B cell (primary cell): ENCODE measurements around the gene TUBA4A. TPM values are rescaled to one million over a fixed set of nuclear protein-coding genes. Genes with fewer than 3 reads are reported as not detected.
A peak's percentile ranks its signal among the peaks of the same experiment; 100 is the strongest.

Experiments used
- ATAC-seq: fragments of 200-7000 bp; cut with Tn5 transposase; one replicate; pipeline ENCODE4 v1.10.0; 2021; ENCODE audit warnings: low read depth, mild to moderate bottlenecking, moderate number of reproducible peaks, moderate library complexity
- CTCF ChIA-PET: fragments of 350-600 bp; sonication (Branson Sonifier 250); formaldehyde crosslinking; loops from one replicate; lab custom pipeline; 2021; ENCODE audit warnings: antibody characterized with exemption, inconsistent platforms; lab: Charles Lee
- POLR2A ChIA-PET: fragments of 350-600 bp; sonication (Branson Sonifier 250); formaldehyde crosslinking; loops from one replicate; lab custom pipeline; 2021; ENCODE audit warnings: antibody characterized with exemption; lab: Charles Lee
- DNase-seq: peaks from one replicate; pipeline ENCODE4 v3.0.0; 2013
- H2AFZ ChIP-seq: 2 replicates; pipeline ENCODE4 v1.6.1; 2012; ENCODE audit warnings: mild to moderate bottlenecking, low read depth, low read length; ENCODE audit not compliant: insufficient read depth, poor library complexity, severe bottlenecking
- H3K27ac ChIP-seq, 2 donors: 1 replicate in 1 of 2; 2 replicates in 1 of 2; pipeline ENCODE4 v1.5.1; 2012 to 2013; ENCODE audit warnings: low read length in 2 of 2, mild to moderate bottlenecking in 2 of 2, moderate library complexity in 1 of 2
- H3K27me3 ChIP-seq, 4 experiments: fragments of 200-600 bp in 1 of 4; sonication (generic) in 1 of 4; replicated peaks in 1 of 4; 1 replicate in 2 of 4; 2 replicates in 2 of 4; pipeline versions ENCODE4 v1.6.1 to v1.7.0; 2013 to 2016; ENCODE audit warnings: low read length in 3 of 4, mild to moderate bottlenecking in 2 of 4, mixed read lengths in 1 of 4, moderate library complexity in 1 of 4; ENCODE audit not compliant: insufficient read depth in 4 of 4, control insufficient read depth in 3 of 4; ENCODE audit errors: control extremely low read depth in 1 of 4
- H3K36me3 ChIP-seq, 2 experiments: replicated peaks in 1 of 2; 1 replicate in 1 of 2; 2 replicates in 1 of 2; pipeline versions ENCODE4 v1.6.1 to v1.7.1; 2013; ENCODE audit warnings: low read length in 1 of 2; ENCODE audit not compliant: insufficient read depth in 2 of 2, control insufficient read depth in 1 of 2; ENCODE audit errors: control extremely low read depth in 1 of 2, extremely low read depth in 1 of 2
- H3K4me1 ChIP-seq, 2 donors: fragments of 200-600 bp in 1 of 2; sonication (generic) in 1 of 2; 1 replicate in 1 of 2; 2 replicates in 1 of 2; pipeline versions ENCODE4 v1.5.1 to v1.6.1; 2013 to 2017; ENCODE audit warnings: low read length in 2 of 2; ENCODE audit not compliant: control insufficient read depth in 2 of 2, insufficient read depth in 2 of 2
- H3K4me2 ChIP-seq: replicated peaks from 2 replicates; pipeline ENCODE3; 2012; ENCODE audit warnings: mild to moderate bottlenecking, low read depth, low read length; ENCODE audit not compliant: poor library complexity, severe bottlenecking
- H3K4me3 ChIP-seq, 5 experiments: fragments of 200-600 bp in 1 of 5; sonication (generic) in 1 of 5; 1 replicate in 3 of 5; 2 replicates in 2 of 5; pipeline versions ENCODE4 v1.5.1 to v1.7.0; 2011 to 2016; ENCODE audit warnings: low read length in 4 of 5, mild to moderate bottlenecking in 4 of 5, low read depth in 2 of 5, control low read depth in 1 of 5, moderate library complexity in 1 of 5; ENCODE audit not compliant: insufficient read depth in 1 of 5; ENCODE audit errors: control extremely low read depth in 1 of 5, extremely low read depth in 1 of 5
- H3K79me2 ChIP-seq: fragments of 200-600 bp; sonication (generic); one replicate; pipeline ENCODE4 v1.6.0; 2016; ENCODE audit warnings: low read length; ENCODE audit not compliant: control insufficient read depth, insufficient read depth
- H3K9ac ChIP-seq: fragments of 200-600 bp; sonication (generic); 2 replicates; pipeline ENCODE4 v1.6.1; 2017; ENCODE audit warnings: mild to moderate bottlenecking, low read length, moderate library complexity
- H3K9me3 ChIP-seq, 3 donors: one replicate each; pipeline versions ENCODE4 v1.6.1 to v1.7.1; 2013; ENCODE audit warnings: low read length in 2 of 3; ENCODE audit not compliant: control insufficient read depth in 2 of 3, insufficient read depth in 1 of 3; ENCODE audit errors: control extremely low read depth in 1 of 3
- H4K20me1 ChIP-seq: 2 replicates; pipeline ENCODE4 v1.6.0; 2012; ENCODE audit warnings: mild to moderate bottlenecking, low read length; ENCODE audit not compliant: insufficient read depth, control insufficient read depth, poor library complexity, severe bottlenecking
- H3K27ac Mint-ChIP-seq: one replicate; pipeline ENCODE4 v1.8.0; 2021; ENCODE audit warnings: mixed read lengths
- H3K27me3 Mint-ChIP-seq: one replicate; pipeline ENCODE4 v1.8.0; 2021; ENCODE audit warnings: mixed read lengths
- H3K4me1 Mint-ChIP-seq: one replicate; pipeline ENCODE4 v1.8.0; 2021; ENCODE audit warnings: mixed read lengths
- H3K4me3 Mint-ChIP-seq: one replicate; pipeline ENCODE4 v1.8.0; 2021; ENCODE audit warnings: mixed read lengths
- H3K9me3 Mint-ChIP-seq: one replicate; pipeline ENCODE4 v1.8.0; 2022; ENCODE audit warnings: mixed read lengths; ENCODE audit not compliant: insufficient read depth
- CTCF ChIP-seq: fragments of 200-600 bp; IDR thresholded peaks from one replicate; pipeline ENCODE4 v1.8.0; 2022; ENCODE audit warnings: antibody characterized with exemption, mild to moderate bottlenecking
- EZH2 ChIP-seq: IDR thresholded peaks from 2 replicates; pipeline ENCODE4 v1.6.1; 2012; ENCODE audit warnings: borderline replicate concordance, low read depth, mild to moderate bottlenecking, moderate library complexity, low read length; ENCODE audit not compliant: insufficient read depth, poor library complexity, severe bottlenecking
- WGBS: methylation state at CpG from one replicate; pipeline ENCODE4 v1.1.5; 2013; ENCODE audit warnings: missing lambda C conversion rate; ENCODE audit not compliant: insufficient coverage; 5-methylcytosine and 5-hydroxymethylcytosine counted together
- intact Hi-C: fragments of 100-400 bp; cut with micrococcal nuclease; formaldehyde crosslinking; loops from one replicate; pipeline ENCODE4 v1.10.0; 2022
- polyA plus RNA-seq: library from polyadenylated mRNA; depleted of rRNA; stranded (reverse); fragments of >200 nt; gene quantifications from 2 replicates; pipeline ENCODE4 v1.2.3, GENCODE V29; 2012
- total RNA-seq, 2 donors: library from RNA; stranded (reverse); fragments of 120-200 nt in 1 of 2; gene quantifications; 1 replicate in 1 of 2; 2 replicates in 1 of 2; pipeline versions ENCODE4 v1.2.3 to v1.2.4, GENCODE V29; 2013 to 2022

TUBA4A gene
- total and polyA plus RNA-seq, 2 donors (not counting 1 experiment from before 2014, with no cell fraction given): 196 to 338 TPM

GRCh38 chr2:219281588-219281987 is 27.9 kb upstream of the TUBA4A start:
- peak overlapping the region; percentile 92 for H3K4me3 Mint-ChIP-seq
- Histone ChIP-seq H3K36me3 (peaks cover 2 to 62% of the 10 kb centered on the region in 2 experiments), H2AFZ (no peak overlapping the region), H3K27ac (no peak overlapping the region), H3K27me3 (no peaks in the 10 kb centered on the region), H3K9ac (no peak overlapping the region), H3K79me2 (peaks cover 8% of the 10 kb centered on the region), H3K4me1 (peaks cover 32 to 44% of the 10 kb centered on the region in 2 donors), H3K9me3 (no peaks in the 10 kb centered on the region), H3K4me3 (no peak overlapping the region), H3K4me2 (no peak overlapping the region), H4K20me1 (peaks cover 50% of the 10 kb centered on the region)
- 92% methylated on average over 7 of the region's 8 CpGs for WGBS
- DNase-seq: no peak
- peaks cover 40% of the 10 kb centered on the region for H3K4me1 Mint-ChIP-seq
- no peak overlapping the region for H3K27ac Mint-ChIP-seq
- POLR2A ChIA-PET: interaction anchor here (0.6 to 7.2 kb wide), 5 partner anchors 13 to 400 kb away, joined by 3 to 106 read pairs (median 39); partner anchors contain the start of genes CNPPD1, RETREG2, TUBA4A and TUBA4B
- intact Hi-C loops: no loop called here
- CTCF ChIA-PET: interaction anchor here (0.7 to 15.8 kb wide), 6 partner anchors 12 to 111 kb away, joined by 3 to 239 read pairs (median 4); partner anchors contain the start of genes ANKZF1, ATG9A, GLB1L and STK16
- ATAC-seq: no peak
- TF ChIP-seq CTCF: no peak
- TF ChIP-seq EZH2: no peak
- H3K9me3 Mint-ChIP-seq: no peaks in the 10 kb centered on the region
- no peaks in the 10 kb centered on the region for H3K27me3 Mint-ChIP-seq

DNA sequence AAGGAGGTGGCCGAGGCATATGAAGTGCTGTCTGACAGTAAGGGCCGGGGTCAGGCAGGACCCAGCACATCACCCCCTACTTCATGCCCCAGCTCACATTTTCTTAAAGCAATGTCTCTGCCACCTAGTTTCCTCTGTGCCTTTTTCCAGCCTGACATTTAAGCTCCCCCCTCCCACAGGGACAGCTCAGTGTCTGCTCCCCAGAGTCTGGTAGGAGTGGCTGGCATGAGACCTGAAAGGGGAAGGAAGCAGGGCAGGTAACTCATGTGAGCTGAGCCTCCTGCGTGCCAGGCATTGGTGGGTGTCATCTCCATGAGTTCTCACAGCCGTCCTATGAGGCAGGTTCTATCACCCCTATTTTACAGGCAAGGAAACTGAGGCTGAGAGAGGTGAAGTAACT is 26.9 kb upstream of the TUBA4A start:
- Histone ChIP-seq H3K36me3 (peaks cover 2 to 56% of the 10 kb centered on the region in 2 experiments), H3K27me3 (no peaks in the 10 kb centered on the region), H3K27ac (peak overlapping the region; percentile 98 to 100), H3K4me1 (peaks cover 32 to 48% of the 10 kb centered on the region in 2 donors), H3K9ac (peak overlapping the region; percentile 98), H4K20me1 (peaks cover 48% of the 10 kb centered on the region), H3K9me3 (no peaks in the 10 kb centered on the region), H2AFZ (no peak overlapping the region), H3K4me2 (peak overlapping the region; percentile 93), H3K79me2 (peaks cover 17% of the 10 kb centered on the region), H3K4me3 (no peak overlapping the region)
- DNase-seq (peak; percentile 55), ATAC-seq (no peak)
- Mint-ChIP-seq H3K4me1 (peaks cover 44% of the 10 kb centered on the region), H3K9me3 (no peaks in the 10 kb centered on the region), H3K27me3 (no peaks in the 10 kb centered on the region), H3K4me3 (peak overlapping the region; percentile 92), H3K27ac (peak overlapping the region; percentile 96)
- CTCF ChIA-PET: interaction anchor here (0.6 to 15.8 kb wide), 12 partner anchors 13 to 126 kb away, joined by 3 to 239 read pairs (median 4); partner anchors contain the start of genes ANKZF1, ATG9A, CNPPD1 and GLB1L
- POLR2A ChIA-PET: interaction anchor here (0.8 to 7.2 kb wide), 6 partner anchors 14 to 107 kb away, joined by 3 to 106 read pairs (median 22); partner anchors contain the start of genes CNPPD1, DNPEP, RETREG2 and TUBA4A
- WGBS: 69% methylated on average over 3 of the region's 4 CpGs
- intact Hi-C loops: no loop called here
- no peak for TF ChIP-seq CTCF
- TF ChIP-seq EZH2: no peak
